Ascending aorta (tissue), 2 donors: ENCODE measurements around the gene CYSLTR2. TPM values are rescaled to one million over a fixed set of nuclear protein-coding genes. Genes with fewer than 3 reads are reported as not detected.

ENCODE experiments used
- DNase-seq, 2 donors: peaks; one replicate each; pipeline ENCODE4 v3.0.0-alpha.2; 2019; ENCODE audit warnings: low spot score in 2 of 2
- H3K27ac ChIP-seq, 2 donors: fragments of 200-600 bp; sonication (generic); one replicate each; pipeline ENCODE4 v1.5.1; 2016 to 2017; ENCODE audit warnings: mild to moderate bottlenecking in 1 of 2
- H3K27me3 ChIP-seq: fragments of 200-600 bp; sonication (generic); one replicate; pipeline ENCODE4 v1.5.1; 2017
- H3K36me3 ChIP-seq, 2 donors: fragments of 200-600 bp; sonication (generic); one replicate each; pipeline ENCODE4 v1.5.1; 2016
- H3K4me1 ChIP-seq, 2 donors: fragments of 200-600 bp; sonication (generic); one replicate each; pipeline ENCODE4 v1.5.1; 2016 to 2017; ENCODE audit warnings: mild to moderate bottlenecking in 1 of 2
- H3K4me3 ChIP-seq, 2 donors: fragments of 200-600 bp; sonication (generic); one replicate each; pipeline ENCODE4 v1.5.1; 2016 to 2017; ENCODE audit warnings: mild to moderate bottlenecking in 1 of 2
- H3K9me3 ChIP-seq, 2 donors: fragments of 200-600 bp; sonication (generic); one replicate each; pipeline ENCODE4 v1.5.1; 2016
- intact Hi-C: fragments of 100-400 bp; cut with DNase I; formaldehyde crosslinking; loops from one replicate; pipeline ENCODE4 v1.15.1; 2023
- total RNA-seq: library from RNA; depleted of rRNA; stranded (reverse); fragments of >200 nt; gene quantifications from one replicate; pipeline ENCODE4 v1.1.0, GENCODE V29; 2016
- TF ChIP-seq, protein P1 (sequence below), 3 experiments: fragments of 200-600 bp in 2 of 3; fragments of 450-650 bp in 1 of 3; sonication (generic) in 2 of 3; IDR thresholded peaks; one replicate each; pipeline ENCODE4 v1.5.1; 2016 to 2019; ENCODE audit warnings: antibody characterized with exemption in 3 of 3, mild to moderate bottlenecking in 1 of 3, moderate library complexity in 1 of 3

Gene CYSLTR2
- total RNA-seq, 1 donor from 2014 or later: 1.2 TPM

DNA sequence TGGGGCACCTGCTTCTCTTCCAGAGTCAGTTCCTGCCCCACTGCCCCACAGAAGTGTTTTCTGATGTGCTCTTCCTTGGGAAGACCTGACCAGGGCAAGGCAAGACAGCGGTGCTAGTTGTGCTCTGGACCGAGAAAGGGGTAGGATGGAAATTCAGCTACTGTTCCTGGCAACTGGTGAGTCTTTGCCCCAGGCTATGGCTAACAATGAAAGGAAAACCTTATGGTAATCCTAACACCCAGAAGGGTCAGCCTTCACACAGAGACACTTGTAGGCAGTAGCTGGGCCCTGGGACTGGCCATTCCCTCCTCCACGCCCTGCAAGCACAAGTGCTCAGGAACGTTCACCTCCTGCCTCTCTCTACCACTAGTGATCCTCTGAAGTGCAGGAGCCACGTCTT lies 9.6 kb upstream of the CYSLTR2 start:
- H3K4me3 ChIP-seq: no peak overlapping the region
- H3K27me3 ChIP-seq: no peaks in the 10 kb centered on the region
- intact Hi-C loops: no loop called here
- no peak overlapping the region for H3K27ac ChIP-seq
- H3K9me3 ChIP-seq: no peaks in the 10 kb centered on the region
- TF ChIP-seq, protein P1, sequence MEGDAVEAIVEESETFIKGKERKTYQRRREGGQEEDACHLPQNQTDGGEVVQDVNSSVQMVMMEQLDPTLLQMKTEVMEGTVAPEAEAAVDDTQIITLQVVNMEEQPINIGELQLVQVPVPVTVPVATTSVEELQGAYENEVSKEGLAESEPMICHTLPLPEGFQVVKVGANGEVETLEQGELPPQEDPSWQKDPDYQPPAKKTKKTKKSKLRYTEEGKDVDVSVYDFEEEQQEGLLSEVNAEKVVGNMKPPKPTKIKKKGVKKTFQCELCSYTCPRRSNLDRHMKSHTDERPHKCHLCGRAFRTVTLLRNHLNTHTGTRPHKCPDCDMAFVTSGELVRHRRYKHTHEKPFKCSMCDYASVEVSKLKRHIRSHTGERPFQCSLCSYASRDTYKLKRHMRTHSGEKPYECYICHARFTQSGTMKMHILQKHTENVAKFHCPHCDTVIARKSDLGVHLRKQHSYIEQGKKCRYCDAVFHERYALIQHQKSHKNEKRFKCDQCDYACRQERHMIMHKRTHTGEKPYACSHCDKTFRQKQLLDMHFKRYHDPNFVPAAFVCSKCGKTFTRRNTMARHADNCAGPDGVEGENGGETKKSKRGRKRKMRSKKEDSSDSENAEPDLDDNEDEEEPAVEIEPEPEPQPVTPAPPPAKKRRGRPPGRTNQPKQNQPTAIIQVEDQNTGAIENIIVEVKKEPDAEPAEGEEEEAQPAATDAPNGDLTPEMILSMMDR (IDR thresholded peaks at IDR 0.05): no peak
- no peak for DNase-seq
- H3K36me3 ChIP-seq: no peaks in the 10 kb centered on the region
- H3K4me1 ChIP-seq: no peaks in the 10 kb centered on the region

DNA sequence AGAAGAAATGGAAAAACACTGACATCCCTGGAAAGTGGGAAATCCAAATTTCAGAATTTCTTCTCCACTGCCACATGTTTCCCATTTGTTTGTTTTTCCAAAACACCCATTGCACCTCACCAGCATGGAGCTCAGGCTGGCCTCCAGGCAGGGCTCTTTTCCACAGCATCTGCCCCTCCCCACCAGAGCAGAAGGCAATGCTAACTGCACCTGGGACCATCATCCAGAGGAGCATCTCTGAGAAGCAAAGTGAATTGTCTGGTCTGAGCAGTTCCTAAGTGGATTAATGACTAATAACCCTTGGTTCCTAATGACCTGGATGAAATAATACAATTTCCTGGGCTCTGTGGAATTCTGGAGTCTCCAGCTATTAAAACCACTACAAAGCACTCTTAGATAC lies 8.8 kb upstream of the CYSLTR2 start:
- Histone ChIP-seq H3K9me3 (no peaks in the 10 kb centered on the region), H3K4me3 (no peak overlapping the region), H3K27ac (no peak overlapping the region), H3K27me3 (no peaks in the 10 kb centered on the region), H3K4me1 (no peaks in the 10 kb centered on the region), H3K36me3 (no peaks in the 10 kb centered on the region)
- TF ChIP-seq, protein P1 (IDR thresholded peaks at IDR 0.05): no peak
- intact Hi-C loops: no loop called here
- no peak for DNase-seq

DNA sequence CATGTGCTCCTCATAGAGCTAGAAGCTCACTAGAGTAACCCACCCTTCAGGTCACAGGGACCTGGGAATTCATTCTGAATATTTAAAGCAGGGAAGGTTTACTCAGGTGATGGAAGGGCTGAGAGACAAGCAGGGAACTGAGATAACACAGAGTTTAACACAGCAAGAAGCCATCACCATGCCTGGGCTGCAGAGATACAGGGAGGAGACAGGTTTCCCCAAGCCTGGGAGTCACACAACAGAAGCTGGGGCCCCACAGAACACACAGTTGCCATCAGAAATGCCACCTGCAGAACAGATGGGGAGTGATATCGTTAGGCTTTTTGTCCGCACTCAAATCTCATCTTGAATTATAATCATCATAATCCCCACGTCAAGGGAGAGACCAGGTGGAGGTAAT lies 7.9 kb upstream of the CYSLTR2 start:
- TF ChIP-seq, protein P1 (IDR thresholded peaks at IDR 0.05): no peak
- no peaks in the 10 kb centered on the region for H3K9me3 ChIP-seq
- H3K4me3 ChIP-seq: no peak overlapping the region
- H3K4me1 ChIP-seq: no peaks in the 10 kb centered on the region
- no peak overlapping the region for H3K27ac ChIP-seq
- no peaks in the 10 kb centered on the region for H3K36me3 ChIP-seq
- no peaks in the 10 kb centered on the region for H3K27me3 ChIP-seq
- intact Hi-C loops: no loop called here
- no peak for DNase-seq

- Histone ChIP-seq H3K4me3 (no peak overlapping the region), H3K9me3 (no peaks in the 10 kb centered on the region), H3K4me1 (no peaks in the 10 kb centered on the region), H3K27me3 (no peaks in the 10 kb centered on the region), H3K36me3 (no peaks in the 10 kb centered on the region), H3K27ac (no peak overlapping the region)
- TF ChIP-seq, protein P1 (IDR thresholded peaks at IDR 0.05): no peak
- intact Hi-C loops: no loop called here
- no peak for DNase-seq
Measured at GRCh38 chr13:48646791-48647190, 6.9 kb upstream of the CYSLTR2 start.

DNA sequence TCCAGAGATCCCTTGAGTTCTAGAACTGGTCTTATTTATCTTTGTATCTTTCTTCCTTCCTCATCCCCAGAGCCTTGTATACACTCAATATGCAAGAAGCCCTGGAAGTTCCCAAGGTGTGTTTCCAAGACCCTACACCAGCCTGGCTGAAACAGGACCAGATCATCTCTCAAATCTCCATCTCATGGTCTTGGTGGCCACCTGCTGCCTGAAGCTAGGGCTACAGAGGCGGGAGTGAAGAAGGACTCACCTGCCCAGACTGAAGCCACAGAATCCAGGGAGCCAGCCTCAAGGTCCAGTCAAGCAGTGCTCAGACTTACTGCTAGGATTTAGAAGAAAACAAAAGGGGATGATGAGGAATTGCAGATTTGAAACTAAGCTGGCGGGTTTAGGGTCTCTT lies 6.1 kb upstream of the CYSLTR2 start:
- DNase-seq: no peak
- Histone ChIP-seq H3K27ac (no peak overlapping the region), H3K4me3 (no peak overlapping the region), H3K9me3 (no peaks in the 10 kb centered on the region), H3K27me3 (no peaks in the 10 kb centered on the region), H3K36me3 (no peaks in the 10 kb centered on the region), H3K4me1 (no peaks in the 10 kb centered on the region)
- TF ChIP-seq, protein P1 (IDR thresholded peaks at IDR 0.05): no peak
- intact Hi-C loops: no loop called here

- Histone ChIP-seq H3K4me3 (no peak overlapping the region), H3K36me3 (no peaks in the 10 kb centered on the region), H3K4me1 (no peaks in the 10 kb centered on the region), H3K9me3 (no peaks in the 10 kb centered on the region), H3K27me3 (no peaks in the 10 kb centered on the region), H3K27ac (no peak overlapping the region)
- TF ChIP-seq, protein P1 (IDR thresholded peaks at IDR 0.05): no peak
- intact Hi-C loops: no loop called here
- no peak for DNase-seq
Measured at GRCh38 chr13:48648446-48648845, 5.3 kb upstream of the CYSLTR2 start.
